HL-60 (cell line): Measurements from ENCODE around the gene DGKH.
"Not testable (repeated sequence)": the region's sequence is repeated elsewhere in the genome, so short reads cannot be mapped to it uniquely, and the experiment has no call there.

Experiments
- GABPA ChIP-seq: IDR thresholded peaks from 2 replicates; pipeline ENCODE4 v1.6.1; 2012; ENCODE audit warnings: low read depth
- POLR2AphosphoS5 ChIP-seq: IDR thresholded peaks from 2 replicates; pipeline ENCODE4 v1.6.1; 2012; ENCODE audit warnings: low read depth
- SPI1 ChIP-seq: IDR thresholded peaks from 2 replicates; pipeline ENCODE4 v1.6.1; 2012; ENCODE audit warnings: low read depth, mild to moderate bottlenecking, borderline replicate concordance
- TF ChIP-seq, protein P1 (sequence below): IDR thresholded peaks from one replicate; pipeline ENCODE4 v1.5.1; 2011; ENCODE audit warnings: low read length, control low read depth, inconsistent platforms; ENCODE audit not compliant: insufficient read depth
- TF ChIP-seq, protein P2 (sequence below): IDR thresholded peaks from 2 replicates; pipeline ENCODE4 v1.6.1; 2012; ENCODE audit warnings: low read depth; ENCODE audit not compliant: insufficient replicate concordance

GRCh38 chr13:42070599-42070998, 22.2 kb downstream of the DGKH start:
- TF ChIP-seq, protein P1, sequence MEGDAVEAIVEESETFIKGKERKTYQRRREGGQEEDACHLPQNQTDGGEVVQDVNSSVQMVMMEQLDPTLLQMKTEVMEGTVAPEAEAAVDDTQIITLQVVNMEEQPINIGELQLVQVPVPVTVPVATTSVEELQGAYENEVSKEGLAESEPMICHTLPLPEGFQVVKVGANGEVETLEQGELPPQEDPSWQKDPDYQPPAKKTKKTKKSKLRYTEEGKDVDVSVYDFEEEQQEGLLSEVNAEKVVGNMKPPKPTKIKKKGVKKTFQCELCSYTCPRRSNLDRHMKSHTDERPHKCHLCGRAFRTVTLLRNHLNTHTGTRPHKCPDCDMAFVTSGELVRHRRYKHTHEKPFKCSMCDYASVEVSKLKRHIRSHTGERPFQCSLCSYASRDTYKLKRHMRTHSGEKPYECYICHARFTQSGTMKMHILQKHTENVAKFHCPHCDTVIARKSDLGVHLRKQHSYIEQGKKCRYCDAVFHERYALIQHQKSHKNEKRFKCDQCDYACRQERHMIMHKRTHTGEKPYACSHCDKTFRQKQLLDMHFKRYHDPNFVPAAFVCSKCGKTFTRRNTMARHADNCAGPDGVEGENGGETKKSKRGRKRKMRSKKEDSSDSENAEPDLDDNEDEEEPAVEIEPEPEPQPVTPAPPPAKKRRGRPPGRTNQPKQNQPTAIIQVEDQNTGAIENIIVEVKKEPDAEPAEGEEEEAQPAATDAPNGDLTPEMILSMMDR = not testable (repeated sequence)
- TF ChIP-seq POLR2AphosphoS5, SPI1, GABPA: not testable (repeated sequence)
- TF ChIP-seq, protein P2, sequence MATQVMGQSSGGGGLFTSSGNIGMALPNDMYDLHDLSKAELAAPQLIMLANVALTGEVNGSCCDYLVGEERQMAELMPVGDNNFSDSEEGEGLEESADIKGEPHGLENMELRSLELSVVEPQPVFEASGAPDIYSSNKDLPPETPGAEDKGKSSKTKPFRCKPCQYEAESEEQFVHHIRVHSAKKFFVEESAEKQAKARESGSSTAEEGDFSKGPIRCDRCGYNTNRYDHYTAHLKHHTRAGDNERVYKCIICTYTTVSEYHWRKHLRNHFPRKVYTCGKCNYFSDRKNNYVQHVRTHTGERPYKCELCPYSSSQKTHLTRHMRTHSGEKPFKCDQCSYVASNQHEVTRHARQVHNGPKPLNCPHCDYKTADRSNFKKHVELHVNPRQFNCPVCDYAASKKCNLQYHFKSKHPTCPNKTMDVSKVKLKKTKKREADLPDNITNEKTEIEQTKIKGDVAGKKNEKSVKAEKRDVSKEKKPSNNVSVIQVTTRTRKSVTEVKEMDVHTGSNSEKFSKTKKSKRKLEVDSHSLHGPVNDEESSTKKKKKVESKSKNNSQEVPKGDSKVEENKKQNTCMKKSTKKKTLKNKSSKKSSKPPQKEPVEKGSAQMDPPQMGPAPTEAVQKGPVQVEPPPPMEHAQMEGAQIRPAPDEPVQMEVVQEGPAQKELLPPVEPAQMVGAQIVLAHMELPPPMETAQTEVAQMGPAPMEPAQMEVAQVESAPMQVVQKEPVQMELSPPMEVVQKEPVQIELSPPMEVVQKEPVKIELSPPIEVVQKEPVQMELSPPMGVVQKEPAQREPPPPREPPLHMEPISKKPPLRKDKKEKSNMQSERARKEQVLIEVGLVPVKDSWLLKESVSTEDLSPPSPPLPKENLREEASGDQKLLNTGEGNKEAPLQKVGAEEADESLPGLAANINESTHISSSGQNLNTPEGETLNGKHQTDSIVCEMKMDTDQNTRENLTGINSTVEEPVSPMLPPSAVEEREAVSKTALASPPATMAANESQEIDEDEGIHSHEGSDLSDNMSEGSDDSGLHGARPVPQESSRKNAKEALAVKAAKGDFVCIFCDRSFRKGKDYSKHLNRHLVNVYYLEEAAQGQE = not testable (repeated sequence)
